ENCODE results near the gene SMIM7.
A peak's percentile ranks its signal among the peaks of the same experiment; 100 is the strongest.

Gene SMIM7

GRCh38 chr19:16659832-16660708 is at the start of gene SMIM7:
Gene SMIM7 (minus strand): TSS chr19:16660144. CDS start chr19:16660110, 34 bp downstream.
- H3K4me2 ChIP-seq (ENCODE audit: insufficient read depth, low read length): peak within 1 kb of the TSS; percentile 90
- no peaks in the 10 kb centered on the region for H3K27me3 ChIP-seq (ENCODE audit: insufficient read depth, low read length, poor library complexity)
- peaks cover 40% of the 10 kb centered on the region for H4K20me1 ChIP-seq (ENCODE audit: insufficient read depth, low read length)
- H3K36me3 ChIP-seq (ENCODE audit: insufficient read depth, low read length): peaks cover 42% of the 10 kb centered on the region
- DNase-seq (peak; percentile 98), ATAC-seq (ENCODE audit: insufficient read depth, low read depth) (peak; percentile 99)
- H3K79me2 ChIP-seq (ENCODE audit: insufficient read depth, low read length): peaks cover 42% of the 10 kb centered on the region
- peak within 1 kb of the TSS; percentile 65 for H3K9ac ChIP-seq (ENCODE audit: low read depth, low read length)
- peak within 1 kb of the TSS; percentile 96 for H2AFZ ChIP-seq (ENCODE audit: low read depth, low read length)
- peak within 1 kb of the TSS; percentile 76 to 80 for H3K4me3 ChIP-seq (ENCODE audit: low read depth in 1 of 2, low read length in 2 of 2)
- TF ChIP-seq CTCF (IDR thresholded peaks at IDR 0.05; ENCODE audit: borderline replicate concordance, extremely low read depth, low read length, poor library complexity, severe bottlenecking) (peak; percentile 68), EZH2 (IDR thresholded peaks at IDR 0.05; ENCODE audit: borderline replicate concordance, low read depth, low read length, severe bottlenecking) (no peak)
- H3K4me1 ChIP-seq (ENCODE audit: insufficient read depth, low read length): peaks cover 38% of the 10 kb centered on the region
- H3K27ac ChIP-seq (ENCODE audit: low read length): peak within 1 kb of the TSS; percentile 88
- H3K9me3 ChIP-seq (ENCODE audit: insufficient read depth, low read length, severe bottlenecking): no peaks in the 10 kb centered on the region

GRCh38 chr19:16703677-16704076 is 43.7 kb upstream of the SMIM7 start:
- TF ChIP-seq EZH2 (IDR thresholded peaks at IDR 0.05; ENCODE audit: borderline replicate concordance, low read depth, low read length, severe bottlenecking) (no peak), CTCF (IDR thresholded peaks at IDR 0.05; ENCODE audit: borderline replicate concordance, extremely low read depth, low read length, poor library complexity, severe bottlenecking) (no peak)
- Histone ChIP-seq H3K9ac (ENCODE audit: low read depth, low read length) (no peak overlapping the region), H3K4me2 (ENCODE audit: insufficient read depth, low read length) (no peak overlapping the region), H4K20me1 (ENCODE audit: insufficient read depth, low read length) (no peaks in the 10 kb centered on the region), H3K9me3 (ENCODE audit: insufficient read depth, low read length, severe bottlenecking) (no peaks in the 10 kb centered on the region), H3K27me3 (ENCODE audit: insufficient read depth, low read length, poor library complexity) (no peaks in the 10 kb centered on the region), H3K79me2 (ENCODE audit: insufficient read depth, low read length) (no peaks in the 10 kb centered on the region), H3K4me3 (ENCODE audit: low read depth in 1 of 2, low read length in 2 of 2) (no peak overlapping the region), H3K36me3 (ENCODE audit: insufficient read depth, low read length) (no peaks in the 10 kb centered on the region), H3K4me1 (ENCODE audit: insufficient read depth, low read length) (no peaks in the 10 kb centered on the region), H3K27ac (ENCODE audit: low read length) (no peak overlapping the region), H2AFZ (ENCODE audit: low read depth, low read length) (no peak overlapping the region)
- no peak for ATAC-seq (ENCODE audit: insufficient read depth, low read depth)
- no peak for DNase-seq

GRCh38 chr19:16702123-16702522 is 42.2 kb upstream of the SMIM7 start:
- Histone ChIP-seq H3K27me3 (ENCODE audit: insufficient read depth, low read length, poor library complexity) (no peaks in the 10 kb centered on the region), H3K27ac (ENCODE audit: low read length) (no peak overlapping the region), H3K9ac (ENCODE audit: low read depth, low read length) (no peak overlapping the region), H3K79me2 (ENCODE audit: insufficient read depth, low read length) (no peaks in the 10 kb centered on the region), H3K4me1 (ENCODE audit: insufficient read depth, low read length) (no peaks in the 10 kb centered on the region), H3K9me3 (ENCODE audit: insufficient read depth, low read length, severe bottlenecking) (no peaks in the 10 kb centered on the region), H3K4me2 (ENCODE audit: insufficient read depth, low read length) (no peak overlapping the region), H3K36me3 (ENCODE audit: insufficient read depth, low read length) (no peaks in the 10 kb centered on the region), H3K4me3 (ENCODE audit: low read depth in 1 of 2, low read length in 2 of 2) (no peak overlapping the region), H4K20me1 (ENCODE audit: insufficient read depth, low read length) (no peaks in the 10 kb centered on the region), H2AFZ (ENCODE audit: low read depth, low read length) (no peak overlapping the region)
- no peak for DNase-seq
- no peak for ATAC-seq (ENCODE audit: insufficient read depth, low read depth)
- TF ChIP-seq CTCF (IDR thresholded peaks at IDR 0.05; ENCODE audit: borderline replicate concordance, extremely low read depth, low read length, poor library complexity, severe bottlenecking): no peak
- no peak for TF ChIP-seq EZH2 (IDR thresholded peaks at IDR 0.05; ENCODE audit: borderline replicate concordance, low read depth, low read length, severe bottlenecking)

Measured in DND-41 (cell line).